GM12878 (cell line): ENCODE data around the gene ZNF69.

Source experiments
- RELA ChIP-seq: fragments of 450-650 bp; IDR thresholded peaks from 2 replicates; pipeline ENCODE4 v1.8.0; 2014; ENCODE audit warnings: borderline replicate concordance; ENCODE audit not compliant: partially characterized antibody
- TF ChIP-seq, protein P1 (sequence below), 3 experiments: IDR thresholded peaks in 2 of 3; conservative IDR thresholded peaks in 1 of 3; 2 replicates each; pipeline ENCODE4 v1.5.1; 2011; ENCODE audit warnings: low read depth in 3 of 3, low read length in 3 of 3, mild to moderate bottlenecking in 3 of 3, control low read depth in 2 of 3, moderate library complexity in 2 of 3, inconsistent platforms in 1 of 3, mixed read lengths in 1 of 3; ENCODE audit not compliant: control insufficient read depth in 2 of 3, insufficient read depth in 1 of 3; ENCODE audit errors: extremely low read depth in 1 of 3

DNA sequence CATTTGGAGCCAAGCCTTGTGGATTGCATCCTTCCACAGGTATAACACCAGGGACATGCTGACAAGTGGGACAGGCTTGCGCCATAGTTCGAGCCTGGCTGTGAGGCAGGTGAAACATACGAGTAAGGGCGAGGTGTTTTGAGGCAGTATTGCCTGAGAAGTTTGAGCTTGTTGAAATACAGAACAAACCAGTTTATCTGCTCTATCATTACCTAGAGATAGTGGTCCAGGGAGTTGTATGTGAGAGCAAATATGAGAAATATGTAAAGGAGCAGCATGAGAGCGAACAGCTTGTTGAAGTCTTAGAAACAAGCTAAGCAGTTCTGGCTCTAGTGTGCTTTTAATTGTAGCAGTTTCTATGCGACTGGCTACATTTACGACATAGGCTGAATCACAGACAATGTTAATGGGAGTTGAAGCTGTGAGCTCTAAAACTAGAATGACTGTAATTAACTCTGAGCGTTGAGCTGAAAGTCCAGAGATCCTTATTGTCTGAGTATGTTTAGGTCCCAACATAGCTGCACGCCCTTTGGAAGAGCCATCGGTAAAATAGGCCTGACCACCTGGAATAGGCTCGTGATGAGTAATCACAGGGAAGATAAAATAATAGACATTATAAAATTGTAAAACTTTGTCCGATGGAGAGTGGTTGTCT is 30.9 kb upstream of the ZNF69 start:
- TF ChIP-seq, protein P1, sequence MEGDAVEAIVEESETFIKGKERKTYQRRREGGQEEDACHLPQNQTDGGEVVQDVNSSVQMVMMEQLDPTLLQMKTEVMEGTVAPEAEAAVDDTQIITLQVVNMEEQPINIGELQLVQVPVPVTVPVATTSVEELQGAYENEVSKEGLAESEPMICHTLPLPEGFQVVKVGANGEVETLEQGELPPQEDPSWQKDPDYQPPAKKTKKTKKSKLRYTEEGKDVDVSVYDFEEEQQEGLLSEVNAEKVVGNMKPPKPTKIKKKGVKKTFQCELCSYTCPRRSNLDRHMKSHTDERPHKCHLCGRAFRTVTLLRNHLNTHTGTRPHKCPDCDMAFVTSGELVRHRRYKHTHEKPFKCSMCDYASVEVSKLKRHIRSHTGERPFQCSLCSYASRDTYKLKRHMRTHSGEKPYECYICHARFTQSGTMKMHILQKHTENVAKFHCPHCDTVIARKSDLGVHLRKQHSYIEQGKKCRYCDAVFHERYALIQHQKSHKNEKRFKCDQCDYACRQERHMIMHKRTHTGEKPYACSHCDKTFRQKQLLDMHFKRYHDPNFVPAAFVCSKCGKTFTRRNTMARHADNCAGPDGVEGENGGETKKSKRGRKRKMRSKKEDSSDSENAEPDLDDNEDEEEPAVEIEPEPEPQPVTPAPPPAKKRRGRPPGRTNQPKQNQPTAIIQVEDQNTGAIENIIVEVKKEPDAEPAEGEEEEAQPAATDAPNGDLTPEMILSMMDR (IDR thresholded peaks at IDR 0.05 in 2 of 3, conservative IDR thresholded peaks at IDR 0.05 in 1 of 3; ENCODE audit: control insufficient read depth in 2 of 3, extremely low read depth in 1 of 3, insufficient read depth in 1 of 3, low read depth in 3 of 3, low read length in 3 of 3), result no peak
- TF ChIP-seq RELA, result no peak
